Parathyroid adenoma (tissue), 2 donors: ENCODE data around the gene TRIM9.

Experiments used
- H2AFZ ChIP-seq: fragments of 300-600 bp; sonication (generic); one replicate; pipeline ENCODE4 v1.7.0; 2017; ENCODE audit warnings: antibody characterized with exemption, mild to moderate bottlenecking
- H3K27ac ChIP-seq: fragments of 300-600 bp; sonication (generic); one replicate; pipeline ENCODE4 v1.7.0; 2017
- H3K27me3 ChIP-seq: fragments of 300-600 bp; sonication (generic); one replicate; pipeline ENCODE4 v1.7.0; 2017; ENCODE audit warnings: low read length; ENCODE audit not compliant: control insufficient read depth, insufficient read depth
- H3K36me3 ChIP-seq: fragments of 300-600 bp; sonication (generic); one replicate; pipeline ENCODE4 v1.7.0; 2017; ENCODE audit warnings: low read length; ENCODE audit not compliant: control insufficient read depth, insufficient read depth
- H3K4me1 ChIP-seq: fragments of 300-600 bp; sonication (generic); one replicate; pipeline ENCODE4 v1.7.0; 2017; ENCODE audit warnings: control low read depth
- H3K4me2 ChIP-seq: fragments of 300-600 bp; sonication (generic); one replicate; pipeline ENCODE4 v1.7.0; 2017; ENCODE audit warnings: low read length
- H3K4me3 ChIP-seq: fragments of 300-600 bp; sonication (generic); one replicate; pipeline ENCODE4 v1.7.0; 2017; ENCODE audit warnings: low read depth, low read length
- H3K79me2 ChIP-seq: fragments of 300-600 bp; sonication (generic); one replicate; pipeline ENCODE4 v1.7.0; 2017; ENCODE audit warnings: control low read depth
- H3K9ac ChIP-seq: fragments of 300-600 bp; sonication (generic); one replicate; pipeline ENCODE4 v1.7.0; 2017; ENCODE audit warnings: mild to moderate bottlenecking
- H3K9me3 ChIP-seq: fragments of 300-600 bp; sonication (generic); one replicate; pipeline ENCODE4 v1.7.0; 2017; ENCODE audit warnings: low read length; ENCODE audit not compliant: control insufficient read depth
- CTCF ChIP-seq: fragments of 300-600 bp; sonication (generic); IDR thresholded peaks from one replicate; pipeline ENCODE4 v1.7.0; 2017; ENCODE audit warnings: antibody characterized with exemption, mild to moderate bottlenecking
- donor health status: primary hyperparathyroidism.

Gene TRIM9

DNA sequence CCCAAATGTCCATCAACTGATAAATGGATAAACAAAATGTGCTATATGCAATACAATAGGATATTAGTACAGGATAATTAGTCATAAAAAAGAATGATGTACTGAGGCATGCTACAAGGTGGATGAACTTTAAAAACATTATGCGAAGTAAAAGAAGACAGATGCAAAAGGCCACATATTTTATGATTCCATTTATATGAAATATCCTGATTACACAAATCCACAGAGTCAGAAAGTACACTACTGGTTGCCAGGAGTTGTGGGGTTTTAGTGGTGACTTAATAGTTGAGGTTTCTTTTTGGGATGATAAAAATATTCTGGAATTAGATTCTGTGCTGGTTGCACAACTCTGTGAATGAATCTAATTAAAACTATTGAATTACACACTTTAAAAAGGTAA, 12.6 kb downstream of the TRIM9 start:
- Histone ChIP-seq H2AFZ (no peak overlapping the region), H3K9ac (no peak overlapping the region), H3K4me1 (peaks cover 13% of the 10 kb centered on the region), H3K27ac (no peak overlapping the region), H3K36me3 (no peaks in the 10 kb centered on the region), H3K79me2 (peaks cover 3% of the 10 kb centered on the region), H3K9me3 (no peaks in the 10 kb centered on the region), H3K27me3 (no peaks in the 10 kb centered on the region), H3K4me2 (no peak overlapping the region), H3K4me3 (no peak overlapping the region)
- no peak for TF ChIP-seq CTCF

DNA sequence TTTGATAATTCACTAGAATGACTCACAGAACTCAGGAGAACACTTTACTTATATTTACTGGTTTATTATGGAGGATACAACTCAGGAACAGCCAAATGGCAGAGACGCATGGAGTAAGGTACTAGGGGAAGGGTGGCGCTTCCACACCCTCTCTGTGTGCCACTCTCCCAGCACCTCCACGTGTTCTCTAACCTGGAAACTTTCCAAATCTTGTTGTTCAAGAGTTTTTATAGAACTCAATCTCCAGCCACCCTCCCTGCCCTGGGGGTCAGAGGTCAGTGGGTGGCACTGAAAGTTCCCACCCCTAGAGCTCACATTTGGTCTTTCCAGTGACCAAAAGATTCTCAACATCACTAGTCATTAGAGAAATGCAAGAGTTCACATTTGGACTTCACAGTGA, 13.2 kb downstream of the TRIM9 start:
- no peaks in the 10 kb centered on the region for H3K9me3 ChIP-seq
- no peak overlapping the region for H3K27ac ChIP-seq
- H3K9ac ChIP-seq: no peak overlapping the region
- peaks cover 7% of the 10 kb centered on the region for H3K79me2 ChIP-seq
- H3K27me3 ChIP-seq: no peaks in the 10 kb centered on the region
- no peaks in the 10 kb centered on the region for H3K36me3 ChIP-seq
- peaks cover 13% of the 10 kb centered on the region for H3K4me1 ChIP-seq
- H2AFZ ChIP-seq: no peak overlapping the region
- no peak overlapping the region for H3K4me3 ChIP-seq
- no peak for TF ChIP-seq CTCF
- H3K4me2 ChIP-seq: no peak overlapping the region

DNA sequence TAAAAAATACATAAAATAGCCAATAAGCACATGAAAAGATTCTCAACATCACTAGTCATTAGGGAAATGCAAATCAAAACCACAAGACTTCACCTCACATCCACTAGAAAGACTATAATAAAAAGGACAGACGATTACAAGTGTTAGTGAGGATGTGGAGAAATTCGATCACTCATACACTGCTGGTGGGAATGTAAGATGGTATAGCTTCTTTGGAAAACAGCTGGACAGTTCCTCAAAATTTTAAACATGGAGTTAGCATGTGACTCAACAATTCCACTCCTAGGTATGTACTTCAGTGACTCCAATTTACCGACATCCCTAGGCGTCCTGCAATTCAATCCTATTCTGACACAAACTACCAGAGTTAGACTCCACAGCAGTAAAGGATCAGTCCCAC, 13.7 kb downstream of the TRIM9 start:
- Histone ChIP-seq H3K4me3 (no peak overlapping the region), H3K9ac (no peak overlapping the region), H3K4me2 (no peak overlapping the region), H3K36me3 (no peaks in the 10 kb centered on the region), H3K27ac (no peak overlapping the region), H3K27me3 (no peaks in the 10 kb centered on the region), H3K9me3 (no peaks in the 10 kb centered on the region), H2AFZ (no peak overlapping the region), H3K79me2 (peaks cover 12% of the 10 kb centered on the region), H3K4me1 (peaks cover 13% of the 10 kb centered on the region)
- no peak for TF ChIP-seq CTCF

DNA sequence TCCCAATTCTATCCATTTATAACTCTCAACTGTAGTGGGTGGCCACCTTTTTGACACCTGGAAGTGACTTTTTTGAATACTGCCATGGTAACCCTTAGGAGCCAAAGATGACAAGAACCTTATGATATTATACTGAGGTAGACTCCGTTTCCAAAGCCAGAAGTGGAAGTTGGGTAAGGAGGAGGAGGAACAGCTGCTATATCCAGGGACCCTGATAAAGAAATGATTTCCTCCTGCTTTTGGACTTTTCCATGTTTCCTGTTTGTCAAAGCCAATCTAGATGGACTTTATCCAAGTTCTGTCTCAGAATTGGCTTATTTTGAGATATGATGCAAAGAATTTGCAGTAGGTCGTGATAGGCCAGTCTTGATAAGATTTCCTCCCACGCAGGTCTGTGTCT, 14.3 kb downstream of the TRIM9 start:
- no peak overlapping the region for H3K4me3 ChIP-seq
- H3K9ac ChIP-seq: no peak overlapping the region
- no peak for TF ChIP-seq CTCF
- H3K27ac ChIP-seq: no peak overlapping the region
- H3K27me3 ChIP-seq: no peaks in the 10 kb centered on the region
- no peaks in the 10 kb centered on the region for H3K9me3 ChIP-seq
- H3K79me2 ChIP-seq: peaks cover 14% of the 10 kb centered on the region
- H3K4me2 ChIP-seq: no peak overlapping the region
- peaks cover 13% of the 10 kb centered on the region for H3K4me1 ChIP-seq
- H2AFZ ChIP-seq: no peak overlapping the region
- no peaks in the 10 kb centered on the region for H3K36me3 ChIP-seq

GRCh38 chr14:51079489-51079888, 15.4 kb downstream of the TRIM9 start:
- H3K4me2 ChIP-seq: no peak overlapping the region
- H3K27ac ChIP-seq: peak overlapping the region; percentile 3
- H3K79me2 ChIP-seq: peaks cover 17% of the 10 kb centered on the region
- H3K4me1 ChIP-seq: peaks cover 13% of the 10 kb centered on the region
- no peaks in the 10 kb centered on the region for H3K9me3 ChIP-seq
- no peak overlapping the region for H3K4me3 ChIP-seq
- H2AFZ ChIP-seq: no peak overlapping the region
- H3K27me3 ChIP-seq: no peaks in the 10 kb centered on the region
- no peaks in the 10 kb centered on the region for H3K36me3 ChIP-seq
- no peak overlapping the region for H3K9ac ChIP-seq
- TF ChIP-seq CTCF: no peak
